HEK293 (cell line): ENCODE data around the gene CDKN2D.

Source experiments
- BCL11A ChIP-seq: fragments of 450-650 bp; formaldehyde crosslinking; IDR thresholded peaks from 2 replicates; pipeline ENCODE4 v1.5.1; 2016; ENCODE audit warnings: low read depth, missing biosample characterization, missing genetic modification characterization
- OSR2 ChIP-seq: fragments of 450-650 bp; formaldehyde crosslinking; IDR thresholded peaks from 2 replicates; pipeline ENCODE4 v1.5.1; 2016; ENCODE audit warnings: missing biosample characterization, missing genetic modification characterization
- RBAK ChIP-seq: fragments of 450-650 bp; formaldehyde crosslinking; IDR thresholded peaks from 2 replicates; pipeline ENCODE4 v1.5.1; 2016; ENCODE audit warnings: missing biosample characterization, missing genetic modification characterization
- SP7 ChIP-seq: fragments of 450-650 bp; formaldehyde crosslinking; IDR thresholded peaks from 2 replicates; pipeline ENCODE4 v1.5.1; 2016; ENCODE audit warnings: missing biosample characterization, missing genetic modification characterization
- YY2 ChIP-seq: fragments of 450-650 bp; formaldehyde crosslinking; IDR thresholded peaks from 2 replicates; pipeline ENCODE4 v1.5.1; 2016; ENCODE audit warnings: missing biosample characterization, missing genetic modification characterization
- ZNF121 ChIP-seq: fragments of 450-650 bp; formaldehyde crosslinking; IDR thresholded peaks from 2 replicates; pipeline ENCODE4 v1.5.1; 2016; ENCODE audit warnings: missing biosample characterization, missing genetic modification characterization
- ZNF133 ChIP-seq: fragments of 450-650 bp; formaldehyde crosslinking; IDR thresholded peaks from 2 replicates; pipeline ENCODE4 v1.5.1; 2016; ENCODE audit warnings: missing biosample characterization, missing genetic modification characterization
- ZNF274 ChIP-seq, 2 experiments: fragments of 200-500 bp in 1 of 2; fragments of 450-650 bp in 1 of 2; sonication (Bioruptor generic) in 1 of 2; formaldehyde crosslinking in 1 of 2; IDR thresholded peaks; 2 replicates each; pipeline versions ENCODE4 v1.5.1 to v1.6.1; 2014 to 2016; ENCODE audit warnings: borderline replicate concordance in 1 of 2, inconsistent platforms in 1 of 2, low read length in 1 of 2, missing biosample characterization in 1 of 2, missing genetic modification characterization in 1 of 2
- ZNF324 ChIP-seq: fragments of 450-650 bp; formaldehyde crosslinking; IDR thresholded peaks from 2 replicates; pipeline ENCODE4 v1.5.1; 2016; ENCODE audit warnings: missing biosample characterization, missing genetic modification characterization
- ZNF362 ChIP-seq: fragments of 450-650 bp; formaldehyde crosslinking; IDR thresholded peaks from 2 replicates; pipeline ENCODE4 v1.5.1; 2016; ENCODE audit warnings: missing biosample characterization, missing genetic modification characterization
- ZNF510 ChIP-seq: fragments of 450-650 bp; formaldehyde crosslinking; IDR thresholded peaks from 2 replicates; pipeline ENCODE4 v1.5.1; 2018; ENCODE audit warnings: mild to moderate bottlenecking, missing genetic modification characterization, missing biosample characterization; ENCODE audit not compliant: insufficient replicate concordance
- ZNF658 ChIP-seq: fragments of 450-650 bp; formaldehyde crosslinking; IDR thresholded peaks from 2 replicates; pipeline ENCODE4; 2016; ENCODE audit warnings: missing biosample characterization, missing genetic modification characterization
- TF ChIP-seq, protein P1 (sequence below): fragments of 450-650 bp; formaldehyde crosslinking; IDR thresholded peaks from 2 replicates; pipeline ENCODE4 v1.5.1; 2016; ENCODE audit warnings: missing biosample characterization, missing genetic modification characterization

GRCh38 chr19:10517361-10517759 lies 51.4 kb downstream of the CDKN2D start, which contains the start of gene S1PR5:
- TF ChIP-seq, protein P1, sequence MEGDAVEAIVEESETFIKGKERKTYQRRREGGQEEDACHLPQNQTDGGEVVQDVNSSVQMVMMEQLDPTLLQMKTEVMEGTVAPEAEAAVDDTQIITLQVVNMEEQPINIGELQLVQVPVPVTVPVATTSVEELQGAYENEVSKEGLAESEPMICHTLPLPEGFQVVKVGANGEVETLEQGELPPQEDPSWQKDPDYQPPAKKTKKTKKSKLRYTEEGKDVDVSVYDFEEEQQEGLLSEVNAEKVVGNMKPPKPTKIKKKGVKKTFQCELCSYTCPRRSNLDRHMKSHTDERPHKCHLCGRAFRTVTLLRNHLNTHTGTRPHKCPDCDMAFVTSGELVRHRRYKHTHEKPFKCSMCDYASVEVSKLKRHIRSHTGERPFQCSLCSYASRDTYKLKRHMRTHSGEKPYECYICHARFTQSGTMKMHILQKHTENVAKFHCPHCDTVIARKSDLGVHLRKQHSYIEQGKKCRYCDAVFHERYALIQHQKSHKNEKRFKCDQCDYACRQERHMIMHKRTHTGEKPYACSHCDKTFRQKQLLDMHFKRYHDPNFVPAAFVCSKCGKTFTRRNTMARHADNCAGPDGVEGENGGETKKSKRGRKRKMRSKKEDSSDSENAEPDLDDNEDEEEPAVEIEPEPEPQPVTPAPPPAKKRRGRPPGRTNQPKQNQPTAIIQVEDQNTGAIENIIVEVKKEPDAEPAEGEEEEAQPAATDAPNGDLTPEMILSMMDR = no peak; the same call in none of the 2 replicates
- TF ChIP-seq ZNF274 (IDR thresholded peaks at IDR 0.05; ENCODE audit: low read length) (no peak), ZNF274 (tag by site-specific recombination; IDR thresholded peaks at IDR 0.05; ENCODE audit: borderline replicate concordance) (no peak), ZNF324 (tag by site-specific recombination) (no peak), YY2 (tag by site-specific recombination) (no peak), ZNF121 (no peak), ZNF510 (no peak), RBAK (tag by site-specific recombination) (no peak), ZNF133 (tag by site-specific recombination) (no peak), SP7 (no peak), BCL11A (tag by site-specific recombination) (no peak), ZNF362 (tag by site-specific recombination) (no peak), ZNF658 (no peak), OSR2 (no peak)
